ENCODE measurements around the gene CERS6. TPM values are rescaled to one million over a fixed set of nuclear protein-coding genes. Genes with fewer than 3 reads are reported as not detected.

The CERS6 gene
- total RNA-seq, 1 experiment from 2014 or later = 20.3 TPM

- DNase-seq (ENCODE audit: low read depth, low spot score) = no peak
- in situ Hi-C loops (cut with HindIII; ENCODE audit: low pct_unique_long_range_greater_than_20kb, low sequenced_read_pairs) = no loop called here
Measured at GRCh38 chr2:168710754-168711467, 254.8 kb downstream of the CERS6 start.

- in situ Hi-C loops (cut with HindIII; ENCODE audit: low pct_unique_long_range_greater_than_20kb, low sequenced_read_pairs) = no loop called here
- no peak for DNase-seq (ENCODE audit: low read depth, low spot score)
Measured at GRCh38 chr2:168712053-168712452, 256.0 kb downstream of the CERS6 start.

- in situ Hi-C loops (cut with HindIII; ENCODE audit: low pct_unique_long_range_greater_than_20kb, low sequenced_read_pairs) = no loop called here
- DNase-seq (ENCODE audit: low read depth, low spot score) = no peak
Measured at GRCh38 chr2:168713325-168713724, 257.3 kb downstream of the CERS6 start.

GRCh38 chr2:168715849-168716248 is 259.8 kb downstream of the CERS6 start:
- in situ Hi-C loops (cut with HindIII; ENCODE audit: low pct_unique_long_range_greater_than_20kb, low sequenced_read_pairs) = no loop called here
- DNase-seq (ENCODE audit: low read depth, low spot score) = no peak

GRCh38 chr2:168716839-168717238 is 260.8 kb downstream of the CERS6 start:
- DNase-seq (ENCODE audit: low read depth, low spot score) = no peak
- in situ Hi-C loops (cut with HindIII; ENCODE audit: low pct_unique_long_range_greater_than_20kb, low sequenced_read_pairs) = no loop called here

- no peak for DNase-seq (ENCODE audit: low read depth, low spot score)
- in situ Hi-C loops (cut with HindIII; ENCODE audit: low pct_unique_long_range_greater_than_20kb, low sequenced_read_pairs) = no loop called here
Measured at GRCh38 chr2:168717790-168718502, 261.9 kb downstream of the CERS6 start.

GRCh38 chr2:168718622-168719021 is 262.6 kb downstream of the CERS6 start:
- in situ Hi-C loops (cut with HindIII; ENCODE audit: low pct_unique_long_range_greater_than_20kb, low sequenced_read_pairs) = no loop called here
- DNase-seq (ENCODE audit: low read depth, low spot score) = no peak

- in situ Hi-C loops (cut with HindIII; ENCODE audit: low pct_unique_long_range_greater_than_20kb, low sequenced_read_pairs) = no loop called here
- DNase-seq (ENCODE audit: low read depth, low spot score) = no peak
Measured at GRCh38 chr2:168719446-168719845, 263.4 kb downstream of the CERS6 start.

- no peak for DNase-seq (ENCODE audit: low read depth, low spot score)
- in situ Hi-C loops (cut with HindIII; ENCODE audit: low pct_unique_long_range_greater_than_20kb, low sequenced_read_pairs) = no loop called here
Measured at GRCh38 chr2:168722592-168722991, 266.5 kb downstream of the CERS6 start.

- in situ Hi-C loops (cut with HindIII; ENCODE audit: low pct_unique_long_range_greater_than_20kb, low sequenced_read_pairs) = no loop called here
- no peak for DNase-seq (ENCODE audit: low read depth, low spot score)
Measured at GRCh38 chr2:168723275-168723899, 267.3 kb downstream of the CERS6 start.

GRCh38 chr2:168726375-168726774 is 270.3 kb downstream of the CERS6 start:
- in situ Hi-C loops (cut with HindIII; ENCODE audit: low pct_unique_long_range_greater_than_20kb, low sequenced_read_pairs) = no loop called here
- no peak for DNase-seq (ENCODE audit: low read depth, low spot score)

GRCh38 chr2:168727904-168728470 is 271.9 kb downstream of the CERS6 start:
- DNase-seq (ENCODE audit: low read depth, low spot score) = no peak
- in situ Hi-C loops (cut with HindIII; ENCODE audit: low pct_unique_long_range_greater_than_20kb, low sequenced_read_pairs) = no loop called here

GRCh38 chr2:168729455-168729854 is 273.4 kb downstream of the CERS6 start:
- in situ Hi-C loops (cut with HindIII; ENCODE audit: low pct_unique_long_range_greater_than_20kb, low sequenced_read_pairs) = no loop called here

GRCh38 chr2:168730344-168730743 is 274.3 kb downstream of the CERS6 start:
- in situ Hi-C loops (cut with HindIII; ENCODE audit: low pct_unique_long_range_greater_than_20kb, low sequenced_read_pairs) = no loop called here
- no peak for DNase-seq (ENCODE audit: low read depth, low spot score)

More at GRCh38 chr2:168729455-168729854, 273.4 kb downstream of the CERS6 start:
- DNase-seq (ENCODE audit: low read depth, low spot score) = no peak

GRCh38 chr2:168731002-168731401 is 274.9 kb downstream of the CERS6 start:
- in situ Hi-C loops (cut with HindIII; ENCODE audit: low pct_unique_long_range_greater_than_20kb, low sequenced_read_pairs) = no loop called here
- no peak for DNase-seq (ENCODE audit: low read depth, low spot score)

GRCh38 chr2:168731616-168732015 is 275.5 kb downstream of the CERS6 start:
- DNase-seq (ENCODE audit: low read depth, low spot score) = no peak
- in situ Hi-C loops (cut with HindIII; ENCODE audit: low pct_unique_long_range_greater_than_20kb, low sequenced_read_pairs) = no loop called here

- in situ Hi-C loops (cut with HindIII; ENCODE audit: low pct_unique_long_range_greater_than_20kb, low sequenced_read_pairs) = no loop called here
- no peak for DNase-seq (ENCODE audit: low read depth, low spot score)
Measured at GRCh38 chr2:168732100-168732499, 276.0 kb downstream of the CERS6 start.

GRCh38 chr2:168732506-168732905 is 276.4 kb downstream of the CERS6 start:
- in situ Hi-C loops (cut with HindIII; ENCODE audit: low pct_unique_long_range_greater_than_20kb, low sequenced_read_pairs) = no loop called here
- no peak for DNase-seq (ENCODE audit: low read depth, low spot score)

Measured in SK-MEL-5 (cell line).